ENCODE data around the gene CKS1B.

CKS1B gene

GRCh38 chr1:154974102-154974807 is at the start of gene CKS1B:
Gene CKS1B (plus strand): TSS chr1:154974681. CDS start chr1:154974746, 65 bp downstream.
- H3K4me3 ChIP-seq (ENCODE audit: low read depth, low read length), result peak within 1 kb of the TSS; percentile 66
- no peak for TF ChIP-seq CTCF (IDR thresholded peaks at IDR 0.05; ENCODE audit: borderline replicate concordance, insufficient read depth, low read depth, low read length)

GRCh38 chr1:154925335-154926170 is 48.9 kb upstream of the CKS1B start:
- no peak for TF ChIP-seq CTCF (IDR thresholded peaks at IDR 0.05; ENCODE audit: borderline replicate concordance, insufficient read depth, low read depth, low read length)
- no peak overlapping the region for H3K4me3 ChIP-seq (ENCODE audit: low read depth, low read length)

GRCh38 chr1:154926201-154926600 is 48.3 kb upstream of the CKS1B start:
- no peak for TF ChIP-seq CTCF (IDR thresholded peaks at IDR 0.05; ENCODE audit: borderline replicate concordance, insufficient read depth, low read depth, low read length)
- H3K4me3 ChIP-seq (ENCODE audit: low read depth, low read length), result no peak overlapping the region

- H3K4me3 ChIP-seq (ENCODE audit: low read depth, low read length), result no peak overlapping the region
- TF ChIP-seq CTCF (IDR thresholded peaks at IDR 0.05; ENCODE audit: borderline replicate concordance, insufficient read depth, low read depth, low read length), result no peak
Observed at GRCh38 chr1:154931940-154932487, 42.5 kb upstream of the CKS1B start.

- no peak for TF ChIP-seq CTCF (IDR thresholded peaks at IDR 0.05; ENCODE audit: borderline replicate concordance, insufficient read depth, low read depth, low read length)
- no peak overlapping the region for H3K4me3 ChIP-seq (ENCODE audit: low read depth, low read length)
Observed at GRCh38 chr1:154934358-154934948, 40.0 kb upstream of the CKS1B start.

- H3K4me3 ChIP-seq (ENCODE audit: low read depth, low read length), result peak overlapping the region; percentile 66
- no peak for TF ChIP-seq CTCF (IDR thresholded peaks at IDR 0.05; ENCODE audit: borderline replicate concordance, insufficient read depth, low read depth, low read length)
Observed at GRCh38 chr1:154935749-154936554, 38.5 kb upstream of the CKS1B start.
